K562 (cell line): ENCODE data around the gene ANKS1B. TPM values are rescaled to one million over a fixed set of nuclear protein-coding genes. Genes with fewer than 3 reads are reported as not detected.

Source experiments
- ATAC-seq: fragments of 200-7000 bp; cut with Tn5 transposase; 3 replicates; pipeline ENCODE4 v1.9.1; 2020; ENCODE audit warnings: moderate library complexity
- BruUV-seq: library from RNA; stranded (reverse); fragments of 400-500 nt; replicated peaks from 2 replicates; lab custom pipeline; 2021; lab: Mats Ljungman, UMichigan
- CTCF ChIA-PET: fragments of 300-600 bp; formaldehyde crosslinking; extraction: SDS; loops from one replicate; lab custom pipeline; 2021; ENCODE audit warnings: low intra/inter-chr PET ratio; lab: Yijun Ruan, JAX
- POLR2A ChIA-PET: fragments of 300-600, 350-650 bp; sonication (Branson Sonifier 250); formaldehyde crosslinking; extraction: SDS; loops from one replicate; lab custom pipeline; 2021; ENCODE audit warnings: antibody characterized with exemption, inconsistent platforms; lab: Yijun Ruan, JAX
- DNase-seq, 4 experiments: peaks; one replicate each; pipeline versions ENCODE4 v3.0.0 to v3.0.0-alpha.2; 2011 to 2018; ENCODE audit warnings: low spot score in 3 of 4, mixed read lengths in 3 of 4; ENCODE audit errors: extremely low read depth in 1 of 4
- FAIRE-seq: peaks from 2 replicates; lab custom pipeline; 2011; peaks lifted over from hg19 to GRCh38; lab: Jason Lieb, UNC
- H2AFZ ChIP-seq: 2 replicates; pipeline ENCODE4 v1.6.0; 2011; ENCODE audit warnings: low read depth, low read length, control low read depth, inconsistent platforms
- H3K27ac ChIP-seq: fragments of 200-600 bp; 3 replicates; pipeline ENCODE4 v1.8.0; 2011; ENCODE audit warnings: low read depth, mild to moderate bottlenecking, control low read depth, inconsistent platforms, low read length, moderate library complexity, mixed read lengths; ENCODE audit errors: extremely low read depth
- H3K27me3 ChIP-seq, 2 experiments: fragments of 300-600 bp in 1 of 2; 2 replicates in 1 of 2; 3 replicates in 1 of 2; pipeline versions ENCODE4 v1.6.0 to v1.8.0; 2011; ENCODE audit warnings: inconsistent platforms in 2 of 2, low read length in 2 of 2, mild to moderate bottlenecking in 1 of 2, mixed read lengths in 1 of 2, moderate library complexity in 1 of 2; ENCODE audit not compliant: control insufficient read depth in 2 of 2, insufficient read depth in 2 of 2
- H3K36me3 ChIP-seq: fragments of 300-600 bp; 3 replicates; pipeline ENCODE4 v1.8.0; 2011; ENCODE audit warnings: mild to moderate bottlenecking, low read length, inconsistent platforms; ENCODE audit not compliant: control insufficient read depth, insufficient read depth
- H3K4me1 ChIP-seq, 2 experiments: fragments of 200-600 bp in 1 of 2; replicated peaks in 1 of 2; 2 replicates in 1 of 2; 3 replicates in 1 of 2; pipeline versions ENCODE4 v1.5.1 to v1.8.0; 2011; ENCODE audit warnings: inconsistent platforms in 2 of 2, low read length in 2 of 2, mild to moderate bottlenecking in 1 of 2, mixed read lengths in 1 of 2, moderate library complexity in 1 of 2; ENCODE audit not compliant: control insufficient read depth in 2 of 2, insufficient read depth in 2 of 2
- H3K4me2 ChIP-seq: 2 replicates; pipeline ENCODE4 v1.6.1; 2011; ENCODE audit warnings: low read length, control low read depth, inconsistent platforms, mixed read lengths; ENCODE audit not compliant: insufficient read depth
- H3K4me3 ChIP-seq: fragments of 200-600 bp; sonication (generic), shearing (Covaris generic); 2 replicates; pipeline ENCODE4 v1.5.1; 2016; ENCODE audit warnings: control low read depth, inconsistent platforms
- H3K79me2 ChIP-seq: fragments of 200-600 bp; 3 replicates; pipeline ENCODE4 v1.8.0; 2011; ENCODE audit warnings: low read length, inconsistent platforms; ENCODE audit not compliant: control insufficient read depth, insufficient read depth
- H3K9ac ChIP-seq, 2 experiments: 2 replicates each; pipeline versions ENCODE4 v1.6.0 to v1.6.1; 2011; ENCODE audit warnings: low read depth in 2 of 2, low read length in 2 of 2, control low read depth in 1 of 2, inconsistent platforms in 1 of 2, mild to moderate bottlenecking in 1 of 2, mixed read lengths in 1 of 2; ENCODE audit not compliant: insufficient read depth in 1 of 2
- H3K9me1 ChIP-seq: one replicate; pipeline ENCODE4 v1.6.0; 2011; ENCODE audit warnings: inconsistent platforms, mild to moderate bottlenecking, low read length, moderate library complexity; ENCODE audit not compliant: control insufficient read depth, insufficient read depth
- H3K9me3 ChIP-seq: replicated peaks from 2 replicates; pipeline ENCODE4 v1.5.1; 2011; ENCODE audit warnings: low read depth, low read length, inconsistent platforms; ENCODE audit not compliant: control insufficient read depth, insufficient read depth
- H4K20me1 ChIP-seq: replicated peaks from 2 replicates; pipeline ENCODE4 v1.6.1; 2011; ENCODE audit warnings: low read length, inconsistent platforms, mixed read lengths; ENCODE audit not compliant: control insufficient read depth, insufficient read depth
- BCLAF1 ChIP-seq, 2 experiments: fragments of 450-650 bp in 1 of 2; IDR thresholded peaks; 2 replicates each; pipeline ENCODE4 v1.6.1; 2011 to 2017; ENCODE audit warnings: low read depth in 2 of 2, antibody characterized with exemption in 1 of 2, borderline replicate concordance in 1 of 2, low read length in 1 of 2, mild to moderate bottlenecking in 1 of 2, mixed read lengths in 1 of 2; ENCODE audit not compliant: control insufficient read depth in 1 of 2
- CTCF ChIP-seq, 3 experiments: IDR thresholded peaks in 2 of 3; conservative IDR thresholded peaks in 1 of 3; 2 replicates each; pipeline ENCODE4 v1.5.1; 2011 to 2012; ENCODE audit warnings: low read length in 3 of 3, mild to moderate bottlenecking in 3 of 3, control low read depth in 2 of 3, improper control_type of control experiment in 1 of 3, inconsistent platforms in 1 of 3, low read depth in 1 of 3, mixed read lengths in 1 of 3, moderate library complexity in 1 of 3; ENCODE audit not compliant: insufficient read depth in 2 of 3
- HDAC3 ChIP-seq: fragments of 450-650 bp; IDR thresholded peaks from 2 replicates; pipeline ENCODE4 v1.6.1; 2018; ENCODE audit warnings: borderline replicate concordance, mild to moderate bottlenecking, moderate library complexity; ENCODE audit not compliant: partially characterized antibody
- RFX1 ChIP-seq: fragments of 450-650 bp; IDR thresholded peaks from 2 replicates; pipeline ENCODE4 v1.6.1; 2016; ENCODE audit warnings: mild to moderate bottlenecking, moderate library complexity
- ZBTB1 ChIP-seq: sonication (generic); formaldehyde crosslinking; IDR thresholded peaks from 2 replicates; pipeline ENCODE4 v1.8.1; 2023; ENCODE audit warnings: missing genetic modification reagents, low read depth, mild to moderate bottlenecking, borderline replicate concordance
- ZNF263 ChIP-seq: sonication (generic); formaldehyde crosslinking; IDR thresholded peaks from 2 replicates; pipeline ENCODE4 v1.8.0; 2022; ENCODE audit warnings: mild to moderate bottlenecking, missing genetic modification reagents, borderline replicate concordance
- WGBS: fragments of 100-300 bp; shearing (Covaris generic); methylation state at CpG from one replicate; pipeline ENCODE4 v1.1.6; 2016; ENCODE audit warnings: low coverage, mixed read lengths; ENCODE audit not compliant: insufficient coverage; ENCODE audit errors: missing lambda C conversion rate; 5-methylcytosine and 5-hydroxymethylcytosine counted together
- in situ Hi-C: fragments of 300-500 bp; cut with MboI; formaldehyde crosslinking; loops from 4 replicates; pipeline ENCODE4 v1.15.0; 2018; ENCODE audit warnings: inconsistent platforms, mixed read lengths
- intact Hi-C: fragments of 100-400 bp; cut with micrococcal nuclease; formaldehyde crosslinking; loops from 2 replicates; pipeline ENCODE4 v1.14.2; 2022
- polyA plus RNA-seq, 8 experiments: library from polyadenylated mRNA; depleted of rRNA in 4 of 8; stranded (reverse) in 5 of 8; unstranded in 3 of 8; fragments of >200 nt; fragmentation: Nextera tagmentation in 2 of 8; fragmentation: Illumina TruSeq in 1 of 8; extraction: Ambion mirVana in 2 of 8; extraction: Trizol in 1 of 8; gene quantifications; 2 replicates each; pipeline versions ENCODE4 v1.2.1 to v1.2.3, GENCODE V29; 2011 to 2014; ENCODE audit warnings: inconsistent platforms in 1 of 8, missing spikeins in 1 of 8
- total RNA-seq, 7 experiments: library from RNA; depleted of rRNA in 6 of 7; stranded (reverse); fragments of >200 nt in 6 of 7; fragmentation: Illumina TruSeq in 2 of 7; extraction: Trizol in 2 of 7; gene quantifications; 2 replicates each; pipeline versions ENCODE4 v1.2.1 to v1.2.3, GENCODE V29; 2011 to 2021; ENCODE audit warnings: low replicate concordance in 1 of 7

ANKS1B gene
- total and polyA plus RNA-seq, 9 of the 15 experiments (the other 6 are each of a cell fraction or from before 2014, with no cell fraction given) = 0.04 to 0.47 (median 0.28) TPM; not detected in 4

GRCh38 chr12:98869886-98870503 is 1114.7 kb downstream of the ANKS1B start:
- Histone ChIP-seq H3K36me3 (no peaks in the 10 kb centered on the region), H3K9ac (no peak overlapping the region), H4K20me1 (no peaks in the 10 kb centered on the region), H3K4me3 (no peak overlapping the region), H3K27ac (no peak overlapping the region), H3K27me3 (peaks cover 0 to 10% of the 10 kb centered on the region in 2 experiments; a peak in 2 of 5 replicates), H3K79me2 (no peaks in the 10 kb centered on the region), H3K9me3 (no peaks in the 10 kb centered on the region; the same call in 1 of the 2 replicates), H3K9me1 (no peaks in the 10 kb centered on the region), H2AFZ (no peak overlapping the region), H3K4me2 (no peak overlapping the region), H3K4me1 (no peaks in the 10 kb centered on the region)
- no peak for FAIRE-seq
- ATAC-seq = no peak
- intact Hi-C loops = no loop called here
- DNase-seq = no peak
- no TSS peak for BruUV-seq
- TF ChIP-seq ZBTB1 (CRISPR knock-in tag) = no peak
- TF ChIP-seq RFX1 = no peak
- no peak for TF ChIP-seq ZNF263 (CRISPR knock-in tag)
- in situ Hi-C loops = no loop called here
- ChIA-PET POLR2A (interaction anchor here (0.6 kb wide), 1 partner anchor 302 kb away, joined by 3 read pairs; no protein-coding TSS in a partner anchor), CTCF (no interaction called here)
- 5% methylated on average over 2 of the region's 2 CpGs for WGBS

- WGBS = 5% methylated on average over 4 of the region's 4 CpGs
- POLR2A ChIA-PET = interaction anchor here (1.2 to 1.6 kb wide), 2 partner anchors 10 to 22 kb away, joined by 3 to 4 read pairs; no protein-coding TSS in a partner anchor
- TF ChIP-seq BCLAF1 (IDR thresholded peaks at IDR 0.05; ENCODE audit: borderline replicate concordance in 1 of 2, control insufficient read depth in 1 of 2, low read depth in 2 of 2, low read length in 1 of 2) = no peak
- no peak for TF ChIP-seq CTCF (IDR thresholded peaks at IDR 0.05 in 2 of 3, conservative IDR thresholded peaks at IDR 0.05 in 1 of 3; ENCODE audit: insufficient read depth in 2 of 3, low read depth in 1 of 3, low read length in 3 of 3)
- TF ChIP-seq HDAC3 = no peak
- no peak for FAIRE-seq
- Histone ChIP-seq H3K79me2 (no peaks in the 10 kb centered on the region), H2AFZ (no peak overlapping the region), H3K4me2 (no peak overlapping the region), H3K9me3 (no peaks in the 10 kb centered on the region; the same call in 1 of the 2 replicates), H3K9me1 (no peaks in the 10 kb centered on the region), H3K9ac (no peak overlapping the region), H4K20me1 (no peaks in the 10 kb centered on the region), H3K4me3 (no peak overlapping the region), H3K27ac (no peak overlapping the region), H3K4me1 (no peaks in the 10 kb centered on the region), H3K36me3 (no peaks in the 10 kb centered on the region), H3K27me3 (peaks cover 0 to 10% of the 10 kb centered on the region in 2 experiments; a peak in 2 of 5 replicates)
- no peak for ATAC-seq
- intact Hi-C loops = no loop called here
- no peak for DNase-seq
- no TSS peak for BruUV-seq
- in situ Hi-C loops = no loop called here
- CTCF ChIA-PET = no interaction called here
Measured at GRCh38 chr12:98868538-98868937, 1116.2 kb downstream of the ANKS1B start.
